ENCODE data around the gene GPR152.

GPR152 gene

DNA sequence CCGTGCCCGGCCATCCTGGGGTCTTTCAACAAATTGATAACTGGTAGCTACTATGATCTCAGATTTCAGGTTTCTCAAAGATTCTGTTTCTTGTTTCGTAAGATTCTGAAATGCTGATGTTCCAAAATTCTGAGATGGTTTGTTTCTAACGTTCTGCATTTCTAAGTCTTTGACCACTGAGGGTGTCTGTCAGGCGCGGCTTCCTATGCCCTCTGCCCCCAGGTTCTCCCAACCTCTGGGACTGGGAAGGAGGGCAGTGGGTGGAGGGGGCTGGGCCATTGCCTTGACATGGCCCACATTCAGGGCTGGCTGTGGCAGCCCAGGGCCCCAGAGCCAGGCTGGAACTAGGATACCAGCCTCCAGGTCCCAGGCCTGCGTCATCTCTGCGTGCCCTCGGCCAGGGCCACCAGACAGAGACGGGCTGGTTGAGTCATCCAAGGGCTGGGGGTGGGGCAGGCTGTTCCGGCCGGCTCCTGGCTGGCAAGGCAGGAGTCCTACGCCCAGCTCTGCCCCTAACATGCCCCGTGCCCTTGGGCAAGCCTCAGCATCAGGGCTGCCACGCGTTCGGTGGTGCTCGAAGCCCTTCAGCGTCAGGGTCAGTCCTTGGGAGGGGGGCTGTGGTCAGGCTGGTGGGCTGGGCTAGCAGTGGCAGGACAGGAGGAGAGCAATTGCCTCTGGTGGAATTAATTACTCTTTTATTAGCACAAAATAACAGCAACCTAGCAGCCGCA, 11.3 kb upstream of the GPR152 start:
- H3K4me3 ChIP-seq (ENCODE audit: low read length in 2 of 2) = peak overlapping the region; percentile 77 to 79
- peaks cover 35% of the 10 kb centered on the region for H3K4me1 ChIP-seq (ENCODE audit: control insufficient read depth, insufficient read depth, low read length)
- no peaks in the 10 kb centered on the region for H3K36me3 ChIP-seq (ENCODE audit: control insufficient read depth in 2 of 2, insufficient read depth in 2 of 2, low read length in 2 of 2)
- no peaks in the 10 kb centered on the region for H3K9me3 ChIP-seq (ENCODE audit: control insufficient read depth in 2 of 2, low read length in 2 of 2)
- peak overlapping the region; percentile 72 to 84 for H3K9ac ChIP-seq (ENCODE audit: low read length in 2 of 2)
- H3K27ac ChIP-seq (ENCODE audit: low read length) = peak overlapping the region; percentile 90
- H3K27me3 ChIP-seq (ENCODE audit: control insufficient read depth in 1 of 2, insufficient read depth in 2 of 2, low read length in 2 of 2) = no peaks in the 10 kb centered on the region

DNA sequence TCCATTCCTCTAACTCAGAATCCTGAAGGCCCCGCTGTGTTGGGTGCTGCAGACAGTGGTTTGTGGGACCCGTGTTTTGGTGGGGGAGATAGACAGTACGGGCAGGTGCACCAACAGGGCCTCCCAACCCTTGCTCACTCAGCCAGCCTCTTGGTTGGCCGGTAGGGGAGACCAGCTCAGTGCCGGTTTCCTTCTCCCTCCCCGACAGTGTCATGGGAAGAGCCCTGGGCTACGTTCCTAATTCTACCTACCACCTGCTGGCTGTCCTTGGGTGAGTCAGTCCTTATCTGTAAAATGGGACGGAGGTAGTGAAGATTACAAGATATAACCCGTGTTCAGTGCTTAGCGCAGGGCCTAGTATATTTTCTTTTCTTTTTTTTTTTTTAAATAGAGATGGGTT, 10.7 kb upstream of the GPR152 start:
- H3K4me3 ChIP-seq (ENCODE audit: low read length in 2 of 2) = no peak overlapping the region
- no peaks in the 10 kb centered on the region for H3K36me3 ChIP-seq (ENCODE audit: control insufficient read depth in 2 of 2, insufficient read depth in 2 of 2, low read length in 2 of 2)
- H3K27me3 ChIP-seq (ENCODE audit: control insufficient read depth in 1 of 2, insufficient read depth in 2 of 2, low read length in 2 of 2) = no peaks in the 10 kb centered on the region
- H3K9ac ChIP-seq (ENCODE audit: low read length in 2 of 2) = no peak overlapping the region
- peaks cover 30% of the 10 kb centered on the region for H3K4me1 ChIP-seq (ENCODE audit: control insufficient read depth, insufficient read depth, low read length)
- H3K9me3 ChIP-seq (ENCODE audit: control insufficient read depth in 2 of 2, low read length in 2 of 2) = no peaks in the 10 kb centered on the region
- no peak overlapping the region for H3K27ac ChIP-seq (ENCODE audit: low read length)

DNA sequence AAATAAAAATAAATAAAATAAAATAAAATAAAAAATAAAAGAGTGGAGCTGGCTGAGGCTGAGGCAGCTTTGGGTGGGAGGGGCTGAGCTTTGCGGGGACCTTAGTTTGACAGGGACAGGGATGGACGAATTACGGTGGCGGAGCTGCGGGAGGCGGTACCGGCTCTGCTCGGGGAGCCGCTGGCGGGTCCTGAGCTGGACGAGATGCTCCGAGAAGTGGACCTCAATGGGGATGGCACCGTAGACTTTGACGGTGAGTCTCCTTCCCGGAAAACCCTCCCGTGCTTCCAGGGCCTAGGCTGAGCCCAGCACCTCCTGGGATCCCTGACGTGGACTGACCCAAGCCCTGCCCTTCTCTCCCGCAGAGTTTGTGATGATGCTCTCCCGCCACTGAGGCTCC, 5.7 kb upstream of the GPR152 start:
- no peaks in the 10 kb centered on the region for H3K36me3 ChIP-seq (ENCODE audit: control insufficient read depth in 2 of 2, insufficient read depth in 2 of 2, low read length in 2 of 2)
- no peak overlapping the region for H3K9ac ChIP-seq (ENCODE audit: low read length in 2 of 2)
- no peaks in the 10 kb centered on the region for H3K9me3 ChIP-seq (ENCODE audit: control insufficient read depth in 2 of 2, low read length in 2 of 2)
- H3K4me3 ChIP-seq (ENCODE audit: low read length in 2 of 2) = no peak overlapping the region
- H3K4me1 ChIP-seq (ENCODE audit: control insufficient read depth, insufficient read depth, low read length) = no peaks in the 10 kb centered on the region
- no peaks in the 10 kb centered on the region for H3K27me3 ChIP-seq (ENCODE audit: control insufficient read depth in 1 of 2, insufficient read depth in 2 of 2, low read length in 2 of 2)
- H3K27ac ChIP-seq (ENCODE audit: low read length) = no peak overlapping the region

DNA sequence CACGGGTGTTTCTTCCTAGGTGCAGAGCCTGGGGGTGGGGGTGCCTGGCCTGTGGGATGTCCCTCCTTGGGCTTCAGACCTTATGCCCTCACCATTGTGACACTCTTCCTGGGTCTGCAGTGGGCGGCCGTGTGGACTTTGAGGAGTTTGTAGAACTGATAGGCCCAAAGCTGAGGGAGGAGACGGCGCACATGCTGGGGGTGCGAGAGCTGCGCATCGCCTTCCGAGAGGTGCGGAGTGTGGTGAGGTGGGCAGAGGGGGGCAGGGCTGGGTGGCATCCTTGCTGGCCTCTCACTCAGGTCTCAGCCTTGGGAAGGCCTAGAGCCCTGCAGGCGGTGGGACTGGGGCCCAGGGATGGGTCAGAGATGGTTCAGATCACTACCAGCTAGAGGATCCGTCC, 4.9 kb upstream of the GPR152 start:
- Histone ChIP-seq H3K4me1 (ENCODE audit: control insufficient read depth, insufficient read depth, low read length) (no peaks in the 10 kb centered on the region), H3K4me3 (ENCODE audit: low read length in 2 of 2) (no peak overlapping the region), H3K36me3 (ENCODE audit: control insufficient read depth in 2 of 2, insufficient read depth in 2 of 2, low read length in 2 of 2) (no peaks in the 10 kb centered on the region), H3K27me3 (ENCODE audit: control insufficient read depth in 1 of 2, insufficient read depth in 2 of 2, low read length in 2 of 2) (no peaks in the 10 kb centered on the region), H3K9ac (ENCODE audit: low read length in 2 of 2) (no peak overlapping the region), H3K9me3 (ENCODE audit: control insufficient read depth in 2 of 2, low read length in 2 of 2) (no peaks in the 10 kb centered on the region), H3K27ac (ENCODE audit: low read length) (no peak overlapping the region)

DNA sequence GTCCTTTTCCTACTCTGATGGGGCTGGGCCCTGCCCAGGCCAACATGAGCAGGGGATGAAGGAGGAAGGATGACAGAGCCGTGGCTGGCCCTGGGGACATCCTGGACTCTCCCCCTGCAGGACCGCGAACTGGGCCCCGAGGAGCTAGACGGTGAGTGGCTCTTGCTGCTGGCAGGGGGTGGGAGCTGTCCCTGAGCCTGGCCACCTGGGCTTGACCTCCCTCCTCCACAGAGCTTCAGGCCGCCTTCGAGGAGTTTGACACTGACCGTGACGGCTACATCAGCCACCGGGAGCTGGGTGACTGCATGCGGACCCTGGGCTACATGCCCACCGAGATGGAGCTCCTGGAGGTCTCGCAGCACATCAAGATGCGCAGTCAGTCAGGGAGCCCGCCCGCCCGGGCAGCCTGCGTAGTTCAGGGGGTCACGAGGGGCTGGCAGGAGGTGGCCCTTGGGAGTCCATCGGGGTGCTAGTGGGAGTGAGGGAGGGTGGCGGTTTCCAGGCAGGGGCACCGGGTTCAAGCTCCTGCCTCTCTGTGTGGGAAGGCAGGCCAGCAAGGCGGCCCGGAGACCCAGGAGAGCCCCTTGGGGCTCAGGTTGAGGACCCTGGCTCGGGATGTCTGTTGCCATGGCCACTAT, 3.7 kb upstream of the GPR152 start:
- H3K27me3 ChIP-seq (ENCODE audit: control insufficient read depth in 1 of 2, insufficient read depth in 2 of 2, low read length in 2 of 2) = no peaks in the 10 kb centered on the region
- no peak overlapping the region for H3K9ac ChIP-seq (ENCODE audit: low read length in 2 of 2)
- H3K27ac ChIP-seq (ENCODE audit: low read length) = no peak overlapping the region
- H3K4me3 ChIP-seq (ENCODE audit: low read length in 2 of 2) = no peak overlapping the region
- no peaks in the 10 kb centered on the region for H3K9me3 ChIP-seq (ENCODE audit: control insufficient read depth in 2 of 2, low read length in 2 of 2)
- no peaks in the 10 kb centered on the region for H3K4me1 ChIP-seq (ENCODE audit: control insufficient read depth, insufficient read depth, low read length)
- no peaks in the 10 kb centered on the region for H3K36me3 ChIP-seq (ENCODE audit: control insufficient read depth in 2 of 2, insufficient read depth in 2 of 2, low read length in 2 of 2)

DNA sequence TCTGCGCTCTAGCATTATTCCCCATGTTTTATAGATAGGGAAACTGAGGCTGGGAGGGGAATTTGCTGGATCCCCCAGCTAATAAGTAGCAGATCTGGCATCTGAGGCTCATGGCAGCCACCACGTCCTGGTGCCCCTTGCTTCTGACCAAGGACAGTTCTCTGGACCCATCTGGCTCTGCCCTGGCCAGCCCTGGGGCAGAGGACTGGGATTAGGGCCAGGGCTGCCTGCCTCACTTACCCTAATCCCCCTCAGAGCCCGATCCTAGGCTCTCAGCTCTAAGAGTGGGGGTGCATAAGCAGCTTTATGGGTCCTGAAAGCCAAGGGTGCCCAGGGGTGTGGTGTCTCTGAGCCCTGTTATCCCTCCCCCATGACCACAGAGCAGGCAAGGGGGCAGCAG, 2.5 kb upstream of the GPR152 start, which contains the start of gene CABP4:
Gene CABP4, plus strand, starts transcription at position 301 of the 400 bp plus-strand sequence. Its CDS starts 70 bp downstream, at position 371.
- Histone ChIP-seq H3K36me3 (ENCODE audit: control insufficient read depth in 2 of 2, insufficient read depth in 2 of 2, low read length in 2 of 2) (no peaks in the 10 kb centered on the region), H3K9me3 (ENCODE audit: control insufficient read depth in 2 of 2, low read length in 2 of 2) (no peaks in the 10 kb centered on the region), H3K9ac (ENCODE audit: low read length in 2 of 2) (no peak within 1 kb of the TSS), H3K27me3 (ENCODE audit: control insufficient read depth in 1 of 2, insufficient read depth in 2 of 2, low read length in 2 of 2) (no peaks in the 10 kb centered on the region), H3K4me3 (ENCODE audit: low read length in 2 of 2) (no peak within 1 kb of the TSS), H3K27ac (ENCODE audit: low read length) (no peak within 1 kb of the TSS), H3K4me1 (ENCODE audit: control insufficient read depth, insufficient read depth, low read length) (no peaks in the 10 kb centered on the region)

DNA sequence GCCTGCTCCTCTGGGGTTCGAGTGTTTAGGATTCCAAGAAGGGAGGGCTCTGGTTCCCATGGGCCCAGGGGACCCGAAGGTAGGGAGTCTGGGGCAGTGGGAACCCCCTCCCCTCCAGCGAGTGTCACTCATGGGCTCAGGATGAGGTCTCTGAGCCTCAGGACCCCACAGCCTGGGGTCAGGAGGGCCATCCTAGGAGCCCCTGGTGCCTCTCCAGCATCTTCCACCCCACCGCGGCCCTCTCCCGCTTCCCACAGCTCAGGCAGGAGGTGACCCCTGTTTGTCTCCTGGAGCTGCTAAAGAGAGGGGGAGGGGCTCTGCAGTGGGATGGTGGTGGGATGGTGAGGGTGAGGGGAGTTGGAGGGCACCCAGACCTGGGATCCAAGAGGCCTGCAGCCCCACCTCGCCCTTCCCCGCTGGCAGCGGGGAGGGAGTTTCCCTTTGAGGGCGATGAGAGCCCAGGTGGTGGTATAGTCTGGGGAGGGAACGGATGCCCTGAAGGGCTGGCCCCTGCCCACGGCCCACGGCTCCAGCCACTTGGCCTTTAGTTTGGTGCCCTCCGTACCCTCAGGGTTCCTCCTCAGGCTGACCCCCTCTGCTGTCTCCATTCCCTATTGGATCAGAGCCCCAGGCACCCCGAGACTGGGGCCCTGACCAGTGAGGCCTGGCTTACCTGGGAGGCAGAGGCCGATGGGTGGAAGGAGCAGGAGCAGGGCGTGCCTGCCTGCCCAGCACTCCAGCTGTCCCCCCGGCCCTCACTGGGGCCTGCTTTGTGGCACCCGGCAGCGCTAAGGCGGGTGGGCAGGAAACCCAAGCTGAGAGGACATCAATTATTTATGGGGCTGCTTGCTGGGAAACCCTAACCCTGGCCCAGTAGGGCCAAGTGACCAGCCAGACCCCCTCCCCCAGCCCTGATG, 1.5 kb upstream of the GPR152 start:
- Histone ChIP-seq H3K27me3 (ENCODE audit: control insufficient read depth in 1 of 2, insufficient read depth in 2 of 2, low read length in 2 of 2) (no peaks in the 10 kb centered on the region), H3K9me3 (ENCODE audit: control insufficient read depth in 2 of 2, low read length in 2 of 2) (no peaks in the 10 kb centered on the region), H3K36me3 (ENCODE audit: control insufficient read depth in 2 of 2, insufficient read depth in 2 of 2, low read length in 2 of 2) (no peaks in the 10 kb centered on the region), H3K4me1 (ENCODE audit: control insufficient read depth, insufficient read depth, low read length) (no peaks in the 10 kb centered on the region), H3K4me3 (ENCODE audit: low read length in 2 of 2) (no peak overlapping the region), H3K9ac (ENCODE audit: low read length in 2 of 2) (no peak overlapping the region), H3K27ac (ENCODE audit: low read length) (no peak overlapping the region)

DNA sequence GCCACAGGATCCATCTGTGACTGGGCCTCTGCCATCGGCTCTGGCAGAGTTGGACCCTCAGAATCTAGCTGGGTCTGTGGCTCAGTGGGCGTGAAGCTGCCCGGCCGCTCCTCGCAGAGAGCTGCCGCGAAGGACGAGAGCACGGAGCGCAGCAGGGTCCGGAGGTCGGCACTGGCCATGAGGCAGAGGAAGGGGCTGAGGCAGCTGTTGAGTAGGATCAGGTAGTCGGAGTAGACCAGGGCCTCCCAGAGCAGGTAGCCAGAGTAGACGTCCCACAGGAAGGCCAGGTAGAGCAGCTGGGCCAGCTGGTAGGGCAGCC, 912 bp downstream of the GPR152 start:
- Histone ChIP-seq H3K9ac (ENCODE audit: low read length in 2 of 2) (no peak overlapping the region), H3K36me3 (ENCODE audit: control insufficient read depth in 2 of 2, insufficient read depth in 2 of 2, low read length in 2 of 2) (no peaks in the 10 kb centered on the region), H3K27me3 (ENCODE audit: control insufficient read depth in 1 of 2, insufficient read depth in 2 of 2, low read length in 2 of 2) (no peaks in the 10 kb centered on the region), H3K27ac (ENCODE audit: low read length) (no peak overlapping the region), H3K4me3 (ENCODE audit: low read length in 2 of 2) (no peak overlapping the region), H3K9me3 (ENCODE audit: control insufficient read depth in 2 of 2, low read length in 2 of 2) (no peaks in the 10 kb centered on the region), H3K4me1 (ENCODE audit: control insufficient read depth, insufficient read depth, low read length) (no peaks in the 10 kb centered on the region)

DNA sequence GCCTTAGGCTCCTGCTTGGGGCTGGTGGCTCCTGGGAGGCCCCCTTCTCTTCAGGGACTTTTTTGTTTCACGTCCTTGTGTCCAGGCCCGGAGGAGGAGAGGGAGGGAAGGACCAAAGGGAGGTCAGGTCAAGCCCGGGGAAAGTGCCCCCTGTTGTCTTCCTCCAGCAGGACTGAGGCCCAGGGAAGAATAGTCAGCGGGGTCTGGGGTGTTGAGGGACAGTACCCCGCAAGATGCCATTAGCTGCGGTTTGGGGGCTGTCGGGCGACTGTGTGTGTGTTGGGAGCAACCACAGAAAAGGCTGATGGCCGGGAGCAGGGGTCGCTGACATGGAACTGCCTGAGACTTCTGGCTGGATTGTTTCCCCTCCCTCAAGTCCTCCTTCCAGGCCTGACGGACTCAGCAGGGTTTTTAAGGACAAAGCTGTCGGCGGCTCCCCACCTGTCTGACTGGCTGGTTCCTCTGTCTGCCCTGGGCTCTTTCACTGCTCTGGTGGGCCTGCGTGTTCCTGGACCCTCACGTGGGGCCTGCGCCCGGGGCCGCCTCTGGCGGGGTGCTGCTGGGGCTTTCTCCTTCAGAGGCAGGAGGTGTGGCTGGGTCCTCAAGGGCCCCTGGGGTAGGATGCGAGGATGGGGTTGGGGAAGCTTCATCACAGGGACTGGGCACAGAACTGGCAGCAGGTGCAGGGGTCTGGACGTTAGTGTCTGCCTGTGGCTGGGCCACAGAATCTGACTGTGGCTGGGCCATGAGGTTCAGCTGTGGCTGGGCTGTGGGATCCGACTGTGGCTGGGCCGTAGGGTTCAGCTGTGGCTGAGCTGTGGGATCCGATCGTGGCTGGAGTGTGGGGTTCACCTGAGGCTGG, 1.5 kb downstream of the GPR152 start:
- no peaks in the 10 kb centered on the region for H3K9me3 ChIP-seq (ENCODE audit: control insufficient read depth in 2 of 2, low read length in 2 of 2)
- H3K4me1 ChIP-seq (ENCODE audit: control insufficient read depth, insufficient read depth, low read length) = no peaks in the 10 kb centered on the region
- no peak overlapping the region for H3K27ac ChIP-seq (ENCODE audit: low read length)
- no peak overlapping the region for H3K9ac ChIP-seq (ENCODE audit: low read length in 2 of 2)
- H3K36me3 ChIP-seq (ENCODE audit: control insufficient read depth in 2 of 2, insufficient read depth in 2 of 2, low read length in 2 of 2) = no peaks in the 10 kb centered on the region
- no peak overlapping the region for H3K4me3 ChIP-seq (ENCODE audit: low read length in 2 of 2)
- H3K27me3 ChIP-seq (ENCODE audit: control insufficient read depth in 1 of 2, insufficient read depth in 2 of 2, low read length in 2 of 2) = no peaks in the 10 kb centered on the region

DNA sequence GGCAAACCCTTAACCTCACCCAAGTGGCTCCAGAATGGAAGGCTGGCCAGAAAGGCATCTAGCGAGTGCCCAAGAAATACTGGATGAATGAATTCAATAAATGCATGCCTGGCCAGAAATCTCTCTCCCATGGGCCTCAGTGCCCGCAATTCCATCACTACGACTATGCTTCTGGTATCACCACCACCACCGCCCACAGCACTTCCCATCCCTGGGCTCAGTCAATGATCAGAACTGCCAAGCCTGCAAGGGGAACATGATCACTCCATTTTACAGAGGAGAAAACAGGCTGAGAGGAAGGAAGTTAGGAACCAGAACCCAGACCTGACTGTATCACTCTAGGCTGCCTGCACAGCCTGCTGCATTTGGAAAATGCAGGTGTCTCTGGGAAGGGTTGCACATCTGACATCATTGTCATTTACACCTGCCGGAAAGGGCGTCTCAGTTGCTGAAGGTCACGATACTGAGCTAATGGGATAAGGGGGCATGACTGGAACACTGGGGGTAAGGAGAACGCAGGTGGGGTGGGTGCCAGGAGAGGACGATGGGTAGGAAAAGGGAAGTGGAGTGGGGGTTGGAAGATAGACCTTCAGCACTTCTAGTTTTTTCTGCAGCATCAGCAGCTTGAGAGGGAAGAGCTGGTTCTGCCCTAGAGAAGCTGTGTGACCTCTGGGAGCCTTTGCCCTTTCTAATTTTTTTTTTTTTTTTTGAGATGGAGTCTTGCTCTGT, 3.2 kb downstream of the GPR152 start:
- Histone ChIP-seq H3K4me1 (ENCODE audit: control insufficient read depth, insufficient read depth, low read length) (no peaks in the 10 kb centered on the region), H3K9me3 (ENCODE audit: control insufficient read depth in 2 of 2, low read length in 2 of 2) (no peaks in the 10 kb centered on the region), H3K4me3 (ENCODE audit: low read length in 2 of 2) (no peak overlapping the region), H3K36me3 (ENCODE audit: control insufficient read depth in 2 of 2, insufficient read depth in 2 of 2, low read length in 2 of 2) (no peaks in the 10 kb centered on the region), H3K9ac (ENCODE audit: low read length in 2 of 2) (no peak overlapping the region), H3K27me3 (ENCODE audit: control insufficient read depth in 1 of 2, insufficient read depth in 2 of 2, low read length in 2 of 2) (no peaks in the 10 kb centered on the region), H3K27ac (ENCODE audit: low read length) (no peak overlapping the region)

Data from stomach smooth muscle (tissue), 2 donors.